GM12801 (cell line): ENCODE measurements around the gene LBH.

Source experiments
- TF ChIP-seq, protein P1 (sequence below): IDR thresholded peaks from one replicate; pipeline ENCODE4 v1.5.1; 2011; ENCODE audit warnings: control low read depth; ENCODE audit not compliant: insufficient read length; ENCODE audit errors: extremely low read depth

Gene LBH

DNA sequence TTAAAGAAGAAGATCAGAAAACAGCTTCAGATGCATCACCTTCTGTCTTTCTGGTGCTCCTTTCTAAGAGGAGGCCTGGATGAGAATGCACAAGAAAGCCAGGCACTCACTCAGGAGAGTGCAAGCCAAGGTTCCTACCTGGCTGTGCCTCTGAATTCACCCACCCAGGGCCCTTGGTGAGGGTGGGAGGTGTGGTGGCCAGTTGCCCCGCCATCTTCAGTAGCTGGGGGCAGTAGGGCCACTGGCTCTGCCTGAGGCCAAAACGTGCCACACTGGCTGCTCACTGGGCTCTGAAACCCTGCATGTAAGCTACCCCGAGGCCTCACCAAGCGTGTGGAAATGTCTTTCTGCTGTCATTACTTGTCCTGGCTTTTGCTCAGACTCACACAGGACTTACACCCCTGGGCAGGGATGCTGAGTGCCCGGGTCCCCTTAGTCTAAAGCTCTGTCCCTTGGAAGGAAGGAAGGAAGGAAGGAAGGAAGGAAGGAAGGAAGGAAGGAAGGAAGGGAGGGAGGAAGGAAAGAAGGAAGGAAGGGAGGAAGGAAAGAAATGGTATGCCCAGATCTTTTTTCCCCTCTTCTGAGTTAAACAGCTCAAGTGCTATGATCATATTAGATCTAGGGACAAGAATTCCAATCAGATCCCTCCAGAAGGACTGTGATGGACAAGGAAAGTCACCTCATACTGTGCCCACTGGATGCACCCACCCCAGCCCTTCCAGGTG, 8.5 kb upstream of the LBH start:
- TF ChIP-seq, protein P1, sequence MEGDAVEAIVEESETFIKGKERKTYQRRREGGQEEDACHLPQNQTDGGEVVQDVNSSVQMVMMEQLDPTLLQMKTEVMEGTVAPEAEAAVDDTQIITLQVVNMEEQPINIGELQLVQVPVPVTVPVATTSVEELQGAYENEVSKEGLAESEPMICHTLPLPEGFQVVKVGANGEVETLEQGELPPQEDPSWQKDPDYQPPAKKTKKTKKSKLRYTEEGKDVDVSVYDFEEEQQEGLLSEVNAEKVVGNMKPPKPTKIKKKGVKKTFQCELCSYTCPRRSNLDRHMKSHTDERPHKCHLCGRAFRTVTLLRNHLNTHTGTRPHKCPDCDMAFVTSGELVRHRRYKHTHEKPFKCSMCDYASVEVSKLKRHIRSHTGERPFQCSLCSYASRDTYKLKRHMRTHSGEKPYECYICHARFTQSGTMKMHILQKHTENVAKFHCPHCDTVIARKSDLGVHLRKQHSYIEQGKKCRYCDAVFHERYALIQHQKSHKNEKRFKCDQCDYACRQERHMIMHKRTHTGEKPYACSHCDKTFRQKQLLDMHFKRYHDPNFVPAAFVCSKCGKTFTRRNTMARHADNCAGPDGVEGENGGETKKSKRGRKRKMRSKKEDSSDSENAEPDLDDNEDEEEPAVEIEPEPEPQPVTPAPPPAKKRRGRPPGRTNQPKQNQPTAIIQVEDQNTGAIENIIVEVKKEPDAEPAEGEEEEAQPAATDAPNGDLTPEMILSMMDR: no peak

- TF ChIP-seq, protein P1: no peak
Measured at GRCh38 chr2:30223413-30223874, 7.9 kb upstream of the LBH start.

DNA sequence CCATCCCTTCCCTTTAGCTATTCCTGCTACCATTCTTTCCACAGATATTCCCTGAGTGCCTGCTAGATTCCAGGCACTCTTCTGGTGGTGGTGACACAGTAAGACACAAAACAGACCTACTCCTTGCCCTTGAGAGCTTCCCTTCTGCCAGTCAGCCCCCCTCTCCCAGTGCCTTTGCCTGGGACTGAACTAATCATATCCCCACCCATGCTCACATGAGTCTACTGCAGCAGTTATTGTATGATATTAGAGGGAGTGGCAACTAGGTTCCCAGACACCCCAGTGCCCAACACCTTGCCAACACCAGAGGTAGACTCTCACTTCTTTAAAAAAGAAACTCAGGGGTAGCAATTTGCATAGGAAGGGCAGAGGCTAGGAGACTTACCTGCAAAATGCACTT, 7.2 kb upstream of the LBH start:
- TF ChIP-seq, protein P1: no peak

DNA sequence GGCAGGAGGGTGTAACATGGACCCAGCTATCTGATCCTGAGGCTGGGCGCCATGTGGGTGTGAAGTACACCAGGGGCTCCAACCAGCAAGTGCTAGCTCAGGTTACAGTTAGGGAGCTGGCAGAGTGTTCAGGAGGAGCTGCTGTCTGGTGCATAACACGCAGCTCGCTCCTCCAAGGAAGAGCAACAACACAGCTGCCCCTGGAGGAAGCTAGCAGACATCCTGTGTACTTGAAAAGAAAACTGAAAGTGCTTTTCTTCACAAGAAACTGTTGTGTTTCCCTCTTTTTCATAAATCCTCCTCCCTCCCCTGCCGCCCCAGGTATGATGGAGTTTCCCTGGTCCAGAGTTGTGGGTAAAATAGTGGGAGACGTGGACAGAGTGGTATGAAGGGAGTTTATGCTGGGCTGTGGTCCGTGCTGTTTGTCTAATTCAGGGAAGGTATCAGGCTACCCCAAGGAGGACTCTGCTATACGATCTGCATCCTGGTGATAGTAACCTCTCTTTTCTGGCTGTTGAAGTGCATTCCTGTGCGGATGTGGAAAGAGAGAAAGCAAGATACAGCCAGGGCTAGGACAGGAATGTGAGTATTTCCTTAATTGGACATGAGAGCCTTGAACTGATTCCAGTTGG, 6.1 kb upstream of the LBH start:
- TF ChIP-seq, protein P1: no peak

- TF ChIP-seq, protein P1: no peak
Measured at GRCh38 chr2:30226144-30227032, 4.9 kb upstream of the LBH start.

DNA sequence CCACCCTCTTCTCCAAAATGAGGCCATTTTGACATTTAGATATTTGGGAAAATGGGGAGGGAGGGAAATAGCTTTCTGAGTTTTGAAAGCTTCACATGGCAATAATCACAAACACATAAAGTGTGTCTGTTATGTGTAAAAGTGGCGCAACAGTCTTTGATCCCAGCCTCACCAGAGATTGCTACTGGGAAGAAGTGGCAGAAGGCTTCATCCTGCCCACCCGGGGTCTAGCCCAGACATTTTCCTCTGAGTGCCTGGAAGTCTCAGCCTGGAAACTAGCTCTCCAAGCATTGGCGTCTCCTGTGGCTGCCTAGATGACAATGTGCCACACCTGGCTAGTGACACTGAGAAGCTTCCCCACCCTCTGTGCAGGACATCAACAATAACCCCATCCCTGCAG, 1.7 kb upstream of the LBH start:
- TF ChIP-seq, protein P1: no peak
